Measurements from ENCODE around the gene EVI2B. TPM values are rescaled to one million over a fixed set of nuclear protein-coding genes. Genes with fewer than 3 reads are reported as not detected.
A peak's percentile ranks its signal among the peaks of the same experiment; 100 is the strongest.
"Not testable (repeated sequence)": the region's sequence is repeated elsewhere in the genome, so short reads cannot be mapped to it uniquely, and the experiment has no call there.

EVI2B gene
- total RNA-seq, result 11.0 TPM

GRCh38 chr17:31313982-31314781 is at the start of gene EVI2B:
Gene EVI2B, minus strand, starts transcription at chr17:31314054. Its CDS starts 8,445 bp downstream, at chr17:31305609.
- H3K27ac ChIP-seq, result peak within 1 kb of the TSS; percentile 6
- no peaks in the 10 kb centered on the region for H3K36me3 ChIP-seq
- H3K9me3 ChIP-seq, result no peaks in the 10 kb centered on the region
- TF ChIP-seq POLR2A (IDR thresholded peaks at IDR 0.05), result no peak
- TF ChIP-seq CTCF (IDR thresholded peaks at IDR 0.05), result no peak
- TF ChIP-seq POLR2AphosphoS5 (IDR thresholded peaks at IDR 0.05; ENCODE audit: insufficient read depth in 1 of 2, low read depth in 1 of 2), result peak; percentile 30 to 74
- H3K4me1 ChIP-seq, result peaks cover 5% of the 10 kb centered on the region
- peak within 1 kb of the TSS in 1 of 2 donors; percentile 23 for H3K4me3 ChIP-seq
- no peak for DNase-seq (ENCODE audit: extremely low spot score in 2 of 2)
- H3K27me3 ChIP-seq, result no peaks in the 10 kb centered on the region
- intact Hi-C loops (cut with DNase I), result no loop called here

GRCh38 chr17:31357839-31358394 is 44.1 kb upstream of the EVI2B start:
- H3K27me3 ChIP-seq, result no peaks in the 10 kb centered on the region
- TF ChIP-seq CTCF (IDR thresholded peaks at IDR 0.05), result no peak
- TF ChIP-seq POLR2AphosphoS5 (IDR thresholded peaks at IDR 0.05; ENCODE audit: insufficient read depth in 1 of 2, low read depth in 1 of 2), result no peak
- TF ChIP-seq POLR2A (IDR thresholded peaks at IDR 0.05), result no peak
- no peaks in the 10 kb centered on the region for H3K9me3 ChIP-seq
- H3K36me3 ChIP-seq, result peaks cover 0 to 28% of the 10 kb centered on the region in 2 donors
- H3K27ac ChIP-seq, result no peak overlapping the region
- DNase-seq (ENCODE audit: extremely low spot score in 2 of 2), result no peak
- no peaks in the 10 kb centered on the region for H3K4me1 ChIP-seq
- intact Hi-C loops (cut with DNase I), result no loop called here
- no peak overlapping the region for H3K4me3 ChIP-seq

GRCh38 chr17:31357091-31357490 is 43.2 kb upstream of the EVI2B start:
- no peak overlapping the region for H3K27ac ChIP-seq
- intact Hi-C loops (cut with DNase I), result no loop called here
- H3K4me3 ChIP-seq, result no peak overlapping the region
- TF ChIP-seq POLR2A (IDR thresholded peaks at IDR 0.05), result no peak
- no peak for TF ChIP-seq POLR2AphosphoS5 (IDR thresholded peaks at IDR 0.05; ENCODE audit: insufficient read depth in 1 of 2, low read depth in 1 of 2)
- TF ChIP-seq CTCF (IDR thresholded peaks at IDR 0.05), result no peak
- no peaks in the 10 kb centered on the region for H3K4me1 ChIP-seq
- H3K9me3 ChIP-seq, result no peaks in the 10 kb centered on the region
- H3K27me3 ChIP-seq, result no peaks in the 10 kb centered on the region
- peaks cover 0 to 36% of the 10 kb centered on the region in 2 donors for H3K36me3 ChIP-seq
- no peak for DNase-seq (ENCODE audit: extremely low spot score in 2 of 2)

- intact Hi-C loops (cut with DNase I), result no loop called here
- no peaks in the 10 kb centered on the region for H3K27me3 ChIP-seq
- TF ChIP-seq POLR2AphosphoS5 (IDR thresholded peaks at IDR 0.05; ENCODE audit: insufficient read depth in 1 of 2, low read depth in 1 of 2), result no peak
- TF ChIP-seq CTCF (IDR thresholded peaks at IDR 0.05), result no peak
- TF ChIP-seq POLR2A (IDR thresholded peaks at IDR 0.05), result no peak
These were observed 42.1 kb upstream of the EVI2B start for GRCh38 chr17:31355935-31356334.

GRCh38 chr17:31349454-31349853 is 35.6 kb upstream of the EVI2B start:
- no peaks in the 10 kb centered on the region for H3K9me3 ChIP-seq
- DNase-seq (ENCODE audit: extremely low spot score in 2 of 2), result no peak
- H3K4me1 ChIP-seq, result no peaks in the 10 kb centered on the region
- H3K36me3 ChIP-seq, result peaks cover 0 to 47% of the 10 kb centered on the region in 2 donors
- H3K27me3 ChIP-seq, result no peaks in the 10 kb centered on the region
- no peak overlapping the region for H3K27ac ChIP-seq
- H3K4me3 ChIP-seq, result no peak overlapping the region
- TF ChIP-seq CTCF (IDR thresholded peaks at IDR 0.05) (no peak), POLR2A (IDR thresholded peaks at IDR 0.05) (no peak), POLR2AphosphoS5 (IDR thresholded peaks at IDR 0.05; ENCODE audit: insufficient read depth in 1 of 2, low read depth in 1 of 2) (no peak)
- intact Hi-C loops (cut with DNase I), result no loop called here

More at GRCh38 chr17:31355935-31356334, 42.1 kb upstream of the EVI2B start:
- Histone ChIP-seq H3K36me3 (peaks cover 0 to 40% of the 10 kb centered on the region in 2 donors), H3K4me3 (no peak overlapping the region), H3K9me3 (no peaks in the 10 kb centered on the region), H3K27ac (no peak overlapping the region), H3K4me1 (no peaks in the 10 kb centered on the region)
- DNase-seq (ENCODE audit: extremely low spot score in 2 of 2), result no peak

- not testable (repeated sequence) for DNase-seq (ENCODE audit: extremely low spot score in 2 of 2)
These were observed 31.4 kb upstream of the EVI2B start for GRCh38 chr17:31345191-31345747.

More at GRCh38 chr17:31345191-31345747, 31.4 kb upstream of the EVI2B start:
- H3K27ac ChIP-seq; H3K27me3 ChIP-seq; intact Hi-C loops (cut with DNase I); H3K4me3 ChIP-seq; H3K9me3 ChIP-seq; H3K4me1 ChIP-seq: not testable (repeated sequence)
- H3K36me3 ChIP-seq, result peaks cover 0 to 26% of the 10 kb centered on the region in 2 donors

Data from vagina (tissue), 2 donors.